Stimulated activated CD8-positive, alpha-beta memory T cell treated with anti-CD3 and anti-CD28 coated beads, Interleukin-2, amount 100 ng/mL, for 1 hour (primary cell): ENCODE results near the gene CENPE.

Experiments
- DNase-seq, 2 donors: peaks; one replicate each; pipeline ENCODE4 v3.0.0-alpha.2; 2020; ENCODE audit warnings: low read depth in 2 of 2

Gene CENPE

DNA sequence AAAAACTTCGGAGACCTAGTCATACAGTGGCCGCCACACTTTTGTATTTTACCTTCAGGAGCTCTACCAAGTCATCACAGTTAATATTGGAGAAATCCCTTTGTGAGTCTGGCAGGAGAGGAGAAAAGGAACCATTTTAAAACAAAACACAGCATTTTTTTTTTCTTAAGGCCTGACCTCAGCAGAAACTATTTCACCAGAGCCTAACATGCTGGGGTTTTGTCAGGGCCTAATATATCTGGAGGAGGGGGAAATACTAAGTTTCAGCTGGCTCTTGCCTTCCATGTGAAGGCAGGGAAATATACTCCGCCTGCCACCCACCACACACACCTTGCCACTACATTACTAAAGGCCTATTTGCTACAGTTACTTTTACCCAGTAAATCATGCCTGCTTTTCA is 72.0 kb downstream of the CENPE start:
- DNase-seq, result no peak

DNA sequence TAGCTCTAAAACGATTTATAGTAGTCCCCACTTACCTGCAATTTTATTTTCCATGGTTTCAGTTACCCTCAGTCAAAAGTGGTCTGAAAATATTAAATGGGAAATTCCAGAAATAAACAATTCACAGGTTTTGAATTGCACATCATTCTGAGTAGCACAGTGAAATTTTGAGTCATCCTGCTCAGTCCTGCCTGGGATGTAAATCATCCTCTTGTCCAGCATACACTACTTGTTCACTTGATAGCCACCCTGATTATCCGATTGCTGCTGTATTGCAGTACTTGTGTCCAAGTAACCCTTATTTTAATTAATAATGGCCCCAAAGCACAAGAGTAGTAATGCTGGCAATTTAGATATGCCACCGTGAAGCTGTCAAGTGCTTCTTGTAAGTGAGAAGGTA is 75.0 kb downstream of the CENPE start:
- DNase-seq, result no peak

DNA sequence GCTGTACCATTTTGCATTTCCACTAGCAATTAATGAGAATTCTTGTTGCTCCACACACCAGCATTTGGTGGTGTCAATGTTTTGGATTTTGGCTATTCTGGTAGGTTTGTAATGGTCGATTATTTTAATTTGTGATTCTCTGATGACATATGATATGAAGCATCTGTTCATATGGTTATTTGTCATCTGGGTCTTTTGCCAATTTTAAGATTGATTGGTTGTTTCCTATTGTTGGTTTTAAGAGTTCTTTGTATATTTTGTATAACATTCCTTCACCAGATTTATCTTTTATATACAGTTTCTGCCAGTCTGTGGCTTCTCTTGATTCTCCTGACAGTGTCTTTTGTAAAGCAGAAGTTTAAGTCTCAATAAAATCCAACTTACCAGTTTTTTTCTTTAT is 80.0 kb downstream of the CENPE start:
- DNase-seq, result no peak

DNA sequence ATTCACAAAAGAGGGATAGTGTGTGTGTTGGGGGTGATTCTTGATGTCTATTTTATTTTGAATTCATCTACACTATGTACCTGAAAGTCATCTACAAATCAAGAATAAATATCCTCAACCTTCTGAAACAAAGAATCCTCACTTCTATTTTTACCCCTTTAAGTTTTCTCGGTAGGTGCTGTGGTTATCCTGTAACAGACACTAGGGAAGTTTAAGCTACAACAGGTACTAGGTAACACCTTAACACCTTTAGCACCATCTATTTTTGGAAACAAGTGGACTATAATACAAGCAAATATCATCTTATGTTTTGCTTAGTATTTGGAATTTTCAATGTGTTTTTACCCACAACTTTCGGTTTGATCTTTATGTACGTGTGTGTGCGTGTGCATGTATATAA is 86.5 kb downstream of the CENPE start:
- no peak for DNase-seq

DNA sequence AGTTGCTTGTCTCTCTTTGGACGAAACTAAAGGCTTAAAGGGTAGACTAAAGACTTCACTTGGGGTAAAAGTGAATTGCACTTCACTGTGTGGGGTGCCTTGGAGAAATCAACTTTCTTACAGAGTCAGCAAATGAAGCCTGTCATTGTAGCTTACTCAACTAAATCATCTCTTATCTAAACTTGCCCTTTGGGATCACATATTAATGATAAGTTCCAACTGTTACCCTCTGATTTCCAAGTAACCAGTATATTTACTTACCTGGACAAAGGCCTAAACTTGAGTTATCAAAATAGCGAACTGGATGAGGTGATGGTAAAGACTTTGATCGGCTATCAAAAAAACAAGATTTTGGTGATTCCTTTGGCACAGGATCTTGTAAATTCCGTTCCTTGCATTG is 89.6 kb downstream of the CENPE start:
- DNase-seq, result no peak

DNA sequence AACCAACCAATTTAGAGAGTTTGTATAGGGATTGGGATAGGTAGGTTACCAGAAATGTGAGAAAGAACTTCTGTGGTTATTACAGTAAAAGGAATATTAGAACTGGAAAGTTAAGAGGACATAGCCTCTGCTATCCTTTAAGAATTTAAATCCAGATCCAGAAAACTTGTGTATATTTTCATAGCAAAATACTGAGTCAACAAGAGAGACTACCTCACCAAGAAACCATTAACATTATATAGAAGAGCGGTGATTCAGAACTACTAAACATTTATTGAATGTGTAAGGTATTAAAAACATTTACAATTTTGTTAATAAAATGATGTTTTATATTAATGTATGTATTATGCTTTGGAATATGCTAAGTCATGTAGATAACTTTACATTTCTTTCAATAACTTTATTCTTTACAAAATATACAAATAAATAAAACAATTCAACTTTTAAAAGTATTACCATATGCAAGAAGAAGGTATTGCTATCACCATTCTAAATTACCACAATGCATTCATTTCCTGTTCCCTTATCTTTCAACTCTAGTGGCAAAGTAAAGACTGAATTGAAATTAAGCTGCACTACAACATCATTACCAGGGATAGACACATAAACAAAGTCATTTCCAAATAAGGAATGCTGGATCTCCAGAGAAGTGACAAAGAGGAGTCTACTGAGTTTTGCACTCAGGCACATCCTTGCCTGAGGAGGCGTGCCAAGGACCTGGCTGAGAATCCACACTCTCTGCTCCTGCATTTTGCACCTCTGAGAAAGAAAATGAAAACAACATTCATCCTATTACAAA is 92.4 kb downstream of the CENPE start:
- DNase-seq, result no peak

DNA sequence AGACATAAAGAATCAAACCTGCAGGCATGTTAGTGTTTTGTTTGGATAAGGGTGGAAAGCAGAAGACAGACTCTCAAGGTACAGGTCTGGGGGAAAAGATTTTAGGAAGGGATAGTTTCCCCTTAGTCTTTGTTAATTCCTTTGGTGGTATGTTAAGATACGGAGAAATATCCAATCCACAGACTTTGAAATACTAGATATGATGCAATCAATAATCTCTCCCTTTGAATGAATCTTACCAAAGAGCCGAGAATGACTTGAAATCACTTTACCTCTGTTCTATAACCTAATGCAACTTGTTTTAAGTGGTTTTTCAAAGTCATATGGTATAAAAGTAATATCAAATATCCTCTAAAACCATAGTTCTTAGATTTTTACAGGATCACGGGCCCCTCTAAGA is 93.3 kb downstream of the CENPE start:
- no peak for DNase-seq

DNA sequence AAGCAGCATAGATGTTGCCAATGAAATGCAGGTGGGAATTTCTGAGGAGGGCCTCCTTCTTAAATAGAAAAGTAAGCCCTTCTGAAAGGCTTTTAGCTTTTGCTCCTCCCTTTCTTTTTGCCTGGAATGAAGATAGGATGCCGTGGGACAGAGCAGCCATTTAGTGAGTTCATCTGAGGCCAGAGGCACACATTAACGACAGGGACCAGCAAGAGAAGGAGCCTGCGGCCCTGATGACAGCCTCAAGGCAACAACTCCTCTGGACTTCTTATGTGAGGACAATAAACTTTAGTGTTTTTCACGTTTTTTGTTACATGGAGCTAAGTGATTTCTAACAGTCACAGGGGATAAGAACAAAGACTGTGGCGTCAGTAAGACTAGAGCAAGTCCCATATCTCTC is 97.5 kb downstream of the CENPE start:
- DNase-seq, result no peak

DNA sequence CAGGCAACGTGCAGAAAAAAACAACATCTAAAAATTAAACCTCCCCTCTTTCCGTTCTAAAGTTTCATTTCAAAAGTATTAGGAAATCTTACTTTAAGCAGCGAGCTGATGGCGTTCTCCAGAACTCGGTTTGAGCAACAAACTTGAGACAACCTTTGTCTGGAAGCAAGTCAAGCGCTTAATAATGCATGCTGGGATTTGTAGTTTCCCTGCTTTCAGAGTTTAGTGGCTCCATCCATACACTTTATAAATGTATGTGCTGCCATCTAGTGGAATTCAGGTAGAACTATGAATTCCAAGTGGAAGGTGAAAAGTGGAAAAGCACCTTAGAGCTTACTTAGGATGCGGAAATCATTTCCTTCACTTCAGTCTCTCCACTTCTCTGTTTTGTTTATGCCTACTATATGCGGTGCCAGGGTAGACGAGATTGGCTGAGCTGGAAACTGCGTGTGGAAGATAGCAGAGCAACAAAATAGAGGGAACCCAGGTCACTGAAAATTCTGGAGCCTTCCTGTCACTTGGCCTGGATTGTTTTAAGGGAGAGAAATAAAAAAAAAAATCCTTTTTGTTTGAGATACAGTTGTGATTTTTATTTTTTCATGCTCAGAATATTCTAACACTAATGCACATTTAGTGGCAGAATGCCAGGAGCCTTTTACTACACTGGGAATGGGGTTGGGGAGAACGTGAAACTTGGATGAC is 98.3 kb downstream of the CENPE start, which contains the start of gene BDH2:
BDH2 (minus strand) TSS at position 144 of the 702 bp plus-strand sequence. CDS start 3,580 bp downstream, outside the sequence.
- DNase-seq, result no peak

DNA sequence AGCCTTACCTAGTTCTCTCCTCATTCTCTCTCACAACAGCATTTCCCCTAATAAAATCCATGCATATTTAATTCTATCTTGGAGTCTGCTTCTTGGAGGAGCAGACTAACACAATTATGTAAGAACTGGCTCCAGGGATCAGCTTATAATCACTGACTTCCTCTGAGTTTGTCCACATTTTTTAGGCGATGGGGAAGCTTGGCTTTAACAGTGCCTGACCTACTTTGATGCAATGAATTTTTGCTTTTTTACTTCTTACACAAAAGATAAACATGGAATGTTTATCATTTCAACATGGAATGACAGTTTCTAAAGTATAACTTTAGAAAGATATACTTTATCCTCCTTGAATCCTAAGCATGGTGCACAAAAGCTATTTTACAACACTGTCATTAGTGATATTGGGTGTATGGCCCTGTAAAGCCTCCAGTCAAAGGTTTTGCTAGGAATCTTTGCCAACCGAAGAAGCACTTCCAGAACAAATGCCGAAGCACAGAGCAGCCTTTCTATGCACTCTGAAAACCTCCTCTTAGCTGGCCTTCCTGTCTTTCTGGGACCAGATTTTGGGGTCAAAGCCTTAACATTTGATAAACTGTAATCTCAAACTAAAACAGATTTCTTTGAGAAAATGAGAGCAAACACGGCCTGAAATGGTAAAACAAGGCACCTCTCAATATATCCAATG is 99.2 kb downstream of the CENPE start:
- no peak for DNase-seq

DNA sequence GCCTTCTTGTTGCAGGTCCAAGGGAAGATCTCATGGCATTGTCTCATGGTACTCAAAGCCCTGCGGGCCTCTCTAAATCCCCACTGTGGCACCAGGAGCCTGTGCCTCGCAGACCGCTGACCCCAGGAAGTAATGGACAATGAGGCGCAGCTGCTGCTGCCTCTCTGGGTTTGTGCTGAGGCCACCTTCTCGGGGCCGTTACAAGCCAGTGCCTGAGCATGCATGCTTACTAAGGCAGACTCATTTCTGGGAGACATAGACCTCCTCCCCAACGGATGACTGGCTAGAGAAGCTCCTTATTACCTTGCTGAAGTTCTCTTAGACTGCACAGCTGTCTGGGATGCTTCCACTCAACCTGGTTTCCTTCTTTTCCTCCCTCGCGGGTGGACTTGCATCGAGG is 99.8 kb downstream of the CENPE start:
- no peak for DNase-seq

DNA sequence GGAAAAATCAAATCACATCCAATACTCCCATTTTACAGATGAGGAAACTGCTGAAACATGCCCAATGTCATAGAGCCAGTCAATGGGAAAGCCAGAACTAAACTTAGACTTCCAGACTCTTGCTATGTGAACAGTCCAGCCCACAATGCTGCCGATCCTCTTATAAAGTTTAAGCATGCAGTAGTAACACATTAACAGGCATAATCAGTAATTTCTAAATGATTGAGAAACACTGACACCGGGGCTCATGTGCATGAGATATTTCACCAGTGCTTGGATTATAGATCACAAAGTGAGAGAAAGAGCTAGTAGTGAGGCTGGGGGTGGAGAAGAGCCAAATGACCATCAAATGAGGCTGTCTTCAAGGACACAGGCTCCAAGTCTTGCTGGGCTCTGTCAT is 101.0 kb downstream of the CENPE start:
- no peak for DNase-seq

DNA sequence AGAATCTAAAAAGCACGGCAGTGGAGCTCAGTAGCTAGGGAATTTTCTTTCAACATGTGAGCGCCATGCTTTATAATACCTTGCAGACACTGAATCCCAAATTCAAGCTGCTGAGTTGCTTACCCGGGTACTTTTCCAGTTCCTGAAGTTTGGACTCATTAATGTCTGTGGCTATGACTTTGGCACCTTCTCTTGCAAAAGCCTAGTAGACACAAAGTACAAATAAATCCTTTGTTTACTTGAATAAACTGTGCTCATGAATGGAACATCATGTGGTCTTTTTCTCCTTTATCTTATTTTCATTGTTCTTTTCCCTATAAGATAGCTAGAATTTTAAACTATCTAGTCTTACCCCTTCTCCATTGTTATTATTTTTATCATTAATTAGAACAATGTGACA is 103.1 kb downstream of the CENPE start:
- DNase-seq, result no peak

DNA sequence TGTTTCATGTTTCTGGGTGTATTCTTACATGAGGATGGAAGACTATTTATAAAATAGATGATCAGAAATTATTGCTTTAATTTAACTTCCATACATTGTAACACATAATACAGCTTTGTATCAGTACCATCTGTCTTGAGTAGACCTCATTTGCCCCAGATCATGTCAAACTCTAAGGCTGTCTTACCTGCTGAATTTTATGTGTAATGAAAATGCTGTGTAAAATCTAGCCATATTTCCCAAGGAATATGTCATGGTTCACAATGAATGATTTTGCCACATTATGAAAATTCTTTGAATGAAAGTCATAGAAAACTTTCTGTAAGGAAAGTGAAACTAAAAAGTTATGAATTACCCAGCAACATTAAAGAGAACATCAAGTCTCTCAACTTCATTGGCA is 105.9 kb downstream of the CENPE start:
- no peak for DNase-seq

DNA sequence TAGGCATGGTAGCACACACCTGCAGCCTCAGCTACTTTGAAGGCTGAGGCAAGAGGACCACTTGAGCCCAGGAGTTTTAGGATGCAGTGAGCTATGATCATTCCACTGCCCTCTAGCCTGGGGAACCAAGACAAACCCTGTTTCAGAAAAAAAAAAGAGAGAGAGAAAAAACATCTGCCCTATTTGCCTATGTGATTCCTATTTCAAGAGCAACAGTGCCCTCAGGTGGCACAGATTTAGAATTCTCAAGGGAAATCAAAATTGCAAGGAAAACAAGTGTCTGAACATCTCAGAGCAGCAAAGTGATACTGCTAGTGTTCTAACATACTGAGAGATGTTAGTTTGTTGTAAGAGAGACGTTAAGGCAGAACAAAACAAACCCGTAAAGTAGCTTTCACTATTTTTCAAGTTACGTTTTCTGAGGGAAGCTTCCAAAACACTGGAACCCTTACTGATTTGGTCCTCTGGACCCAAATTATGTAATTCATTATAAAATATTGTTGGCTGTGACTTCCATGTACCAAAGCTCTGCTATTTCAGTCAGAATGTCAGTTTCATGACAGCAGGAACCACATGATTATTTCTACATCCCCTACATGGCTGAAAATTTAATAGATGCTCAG is 106.4 kb downstream of the CENPE start:
- DNase-seq, result no peak

DNA sequence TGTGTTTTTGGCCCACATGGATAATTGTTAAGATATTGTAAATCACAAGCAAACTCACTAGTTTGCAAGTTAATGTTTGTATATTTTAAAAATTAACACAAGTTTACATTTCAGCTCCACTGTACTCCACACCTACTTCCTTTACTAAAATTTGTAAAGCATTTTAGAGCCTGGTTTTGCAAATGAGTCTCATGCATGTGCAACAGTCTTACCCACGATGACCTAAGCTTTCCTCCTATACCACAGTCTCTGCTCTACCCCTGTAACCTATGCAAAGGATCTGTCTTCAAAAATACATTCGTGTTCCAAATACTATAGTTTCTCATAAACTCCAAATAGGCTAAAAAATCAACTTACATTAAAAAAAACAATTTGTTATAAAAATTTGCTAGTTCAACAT is 108.7 kb downstream of the CENPE start:
- no peak for DNase-seq

DNA sequence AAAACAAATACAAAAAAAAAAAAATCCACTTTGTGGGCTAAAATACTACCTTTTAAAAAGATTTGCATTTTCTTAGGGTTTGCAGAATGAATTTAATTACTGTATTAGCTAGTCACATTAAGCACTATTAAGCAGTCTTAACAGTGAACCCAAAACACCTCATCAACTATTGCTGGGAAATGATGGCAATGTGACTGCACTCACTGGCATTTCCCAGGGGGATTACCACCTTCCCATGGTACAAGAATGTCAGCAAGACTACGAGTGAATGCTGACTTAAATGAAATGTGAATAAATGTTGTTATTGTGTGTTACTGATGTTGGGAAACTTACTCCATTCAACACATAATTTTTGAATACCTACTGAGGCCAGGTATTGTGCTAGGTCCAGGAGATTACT is 111.6 kb downstream of the CENPE start:
- no peak for DNase-seq

DNA sequence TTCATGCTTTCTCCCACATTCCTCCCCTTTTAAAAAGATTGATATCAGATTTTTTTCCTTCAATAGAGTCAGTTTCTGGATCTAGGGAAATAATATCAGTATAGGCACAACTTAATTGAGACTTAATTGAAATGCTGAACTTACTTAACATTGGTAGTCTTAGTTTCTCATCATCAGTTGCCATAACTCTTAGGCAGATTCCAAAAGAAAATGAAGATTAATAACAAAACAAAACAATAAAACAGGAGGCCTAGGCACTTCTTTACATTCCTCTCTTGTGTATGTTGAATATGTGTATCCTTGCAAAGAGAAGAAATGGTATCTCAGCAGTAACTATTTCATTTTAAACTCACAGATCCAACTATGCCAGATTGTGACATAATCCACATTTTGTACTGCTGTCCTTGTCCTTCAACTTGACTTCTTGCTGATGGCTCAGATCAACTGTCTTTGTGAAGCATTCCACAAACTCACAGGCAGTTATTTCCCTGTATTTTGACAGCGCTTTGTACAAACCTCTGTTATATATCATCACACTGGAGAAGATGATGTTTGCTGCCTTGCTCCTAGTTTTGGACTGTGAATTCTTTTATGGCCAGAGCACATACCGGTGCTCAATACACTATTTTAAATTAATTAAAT is 112.5 kb downstream of the CENPE start:
- DNase-seq, result no peak

DNA sequence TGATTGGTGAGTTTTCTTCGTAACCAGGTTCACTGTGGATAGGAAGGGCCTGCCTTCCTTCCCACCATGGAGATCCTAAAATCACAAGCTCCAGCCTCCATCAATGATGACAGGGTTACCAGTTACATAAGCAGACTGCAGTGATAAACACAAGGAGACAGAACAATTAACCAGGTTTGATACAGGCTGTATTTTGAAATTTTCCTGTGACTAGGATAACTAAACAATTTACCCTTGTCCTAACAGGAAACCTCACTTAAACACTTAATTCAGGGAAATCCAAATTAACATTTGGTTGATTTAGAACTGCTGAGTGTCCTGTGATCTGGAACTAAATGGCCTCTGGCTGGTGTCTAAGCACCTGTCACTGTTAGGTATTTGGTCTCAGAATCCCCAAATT is 118.5 kb downstream of the CENPE start:
- no peak for DNase-seq

DNA sequence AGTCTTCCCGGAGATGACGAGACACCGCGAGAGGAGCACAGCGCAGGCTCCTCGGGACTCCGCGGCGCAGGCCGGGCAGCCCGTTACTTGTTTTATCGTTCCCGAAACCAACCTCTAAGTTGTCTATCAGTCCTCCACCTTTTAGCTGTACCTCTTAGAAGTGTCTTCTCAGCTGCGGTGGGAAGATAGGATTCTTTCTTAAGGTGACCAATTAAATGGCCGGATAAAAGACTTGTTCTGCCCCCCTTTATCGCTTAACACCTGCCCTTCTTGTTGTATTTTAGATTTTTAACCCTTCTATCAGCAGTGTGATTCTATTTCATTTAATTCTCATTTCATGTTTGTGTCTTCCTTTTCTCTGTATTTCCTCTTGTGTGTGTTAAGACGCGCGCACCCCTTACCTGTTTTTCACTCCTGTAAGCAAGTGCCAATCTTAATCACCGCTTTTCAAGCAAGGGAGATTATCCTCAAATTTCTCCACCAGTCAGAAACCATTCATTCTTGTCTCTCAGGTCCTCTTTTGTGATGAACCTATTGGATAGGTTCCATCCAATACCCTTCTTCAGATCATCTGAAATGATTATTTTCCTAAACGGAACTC is 121.3 kb downstream of the CENPE start, which contains the start of gene SLC9B2:
SLC9B2 (minus strand) TSS at position 15 of the 601 bp plus-strand sequence. CDS start 9,211 bp downstream, outside the sequence.
- no peak for DNase-seq
